Stimulated activated CD4-positive, alpha-beta T cell treated with anti-CD3 and anti-CD28 coated beads, TNF-alpha, amount 100 ng/mL, for 4 hours (primary cell): Measurements from ENCODE around the gene HDDC2.
"Not testable (repeated sequence)": the region's sequence is repeated elsewhere in the genome, so short reads cannot be mapped to it uniquely, and the experiment has no call there.

Experiments used
- DNase-seq, 3 experiments: peaks; one replicate each; pipeline ENCODE4 v3.0.0-alpha.2; 2020; ENCODE audit warnings: low read depth in 3 of 3

HDDC2 gene

GRCh38 chr6:125306756-125307149, 5.0 kb upstream of the HDDC2 start:
- DNase-seq: no peak

- no peak for DNase-seq
These were observed 3.3 kb upstream of the HDDC2 start for GRCh38 chr6:125304970-125305660.

- DNase-seq: no peak
These were observed 1.7 kb upstream of the HDDC2 start for GRCh38 chr6:125303512-125303854.

- no peak for DNase-seq
These were observed 1.2 kb upstream of the HDDC2 start for GRCh38 chr6:125302840-125303511.

GRCh38 chr6:125300992-125301434, 754 bp downstream of the HDDC2 start:
- DNase-seq: no peak

- no peak for DNase-seq
These were observed 2.5 kb downstream of the HDDC2 start for GRCh38 chr6:125299257-125299656.

GRCh38 chr6:125296471-125296870, 5.3 kb downstream of the HDDC2 start:
- no peak for DNase-seq

- DNase-seq: no peak
These were observed 6.8 kb downstream of the HDDC2 start for GRCh38 chr6:125294925-125295324.

- no peak for DNase-seq
These were observed 7.7 kb downstream of the HDDC2 start for GRCh38 chr6:125294036-125294435.

- DNase-seq: no peak
These were observed 8.2 kb downstream of the HDDC2 start for GRCh38 chr6:125293587-125293986.

GRCh38 chr6:125287718-125288117, 14.0 kb downstream of the HDDC2 start:
- DNase-seq: no peak

- DNase-seq: no peak
These were observed 15.8 kb downstream of the HDDC2 start for GRCh38 chr6:125285936-125286335.

GRCh38 chr6:125285353-125285752, 16.4 kb downstream of the HDDC2 start:
- no peak for DNase-seq

GRCh38 chr6:125282470-125282869, 19.3 kb downstream of the HDDC2 start:
- not testable (repeated sequence) for DNase-seq

GRCh38 chr6:125280370-125281035, 21.3 kb downstream of the HDDC2 start:
- not testable (repeated sequence) for DNase-seq

GRCh38 chr6:125279961-125280360, 21.8 kb downstream of the HDDC2 start:
- DNase-seq: no peak

GRCh38 chr6:125277838-125278237, 23.9 kb downstream of the HDDC2 start:
- no peak for DNase-seq

- DNase-seq: no peak
These were observed 26.0 kb downstream of the HDDC2 start for GRCh38 chr6:125275779-125276178.

- DNase-seq: no peak
These were observed 26.8 kb downstream of the HDDC2 start for GRCh38 chr6:125274935-125275334.

GRCh38 chr6:125273965-125274364, 27.8 kb downstream of the HDDC2 start:
- no peak for DNase-seq

GRCh38 chr6:125273251-125273650, 28.5 kb downstream of the HDDC2 start:
- no peak for DNase-seq

- no peak for DNase-seq
These were observed 30.1 kb downstream of the HDDC2 start for GRCh38 chr6:125271486-125272159.
